ENCODE measurements around the gene ARCN1. TPM values are rescaled to one million over a fixed set of nuclear protein-coding genes. Genes with fewer than 3 reads are reported as not detected.

Gene ARCN1
- total and polyA plus RNA-seq, 9 of the 15 experiments (the other 6 are each of a cell fraction or from before 2014, with no cell fraction given) = 30.0 to 224 (median 76.4) TPM

DNA sequence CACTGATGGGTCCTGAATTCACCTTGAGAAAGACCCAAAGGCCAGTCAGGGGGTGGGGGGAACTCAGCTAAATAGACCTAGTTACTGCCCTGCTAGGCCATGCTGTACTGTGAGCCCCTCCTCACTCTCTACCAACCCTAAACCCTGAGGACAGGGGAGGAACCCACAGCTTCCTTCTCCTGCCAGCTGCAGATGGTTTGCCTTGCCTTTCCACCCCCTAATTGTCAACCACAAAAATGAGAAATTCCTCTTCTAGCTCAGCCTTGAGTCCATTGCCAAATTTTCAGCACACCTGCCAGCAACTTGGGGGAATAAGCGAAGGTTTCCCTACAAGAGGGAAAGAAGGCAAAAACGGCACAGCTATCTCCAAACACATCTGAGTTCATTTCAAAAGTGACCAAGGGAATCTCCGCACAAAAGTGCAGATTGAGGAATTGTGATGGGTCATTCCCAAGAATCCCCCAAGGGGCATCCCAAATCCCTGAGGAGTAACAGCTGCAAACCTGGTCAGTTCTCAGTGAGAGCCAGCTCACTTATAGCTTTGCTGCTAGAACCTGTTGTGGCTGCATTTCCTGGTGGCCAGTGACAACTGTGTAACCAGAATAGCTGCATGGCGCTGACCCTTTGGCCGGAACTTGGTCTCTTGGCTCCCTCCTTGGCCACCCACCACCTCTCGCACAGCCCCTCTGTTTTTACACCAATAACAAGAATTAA lies 47.3 kb upstream of the ARCN1 start:
- no peak overlapping the region for H3K9ac ChIP-seq (ENCODE audit: insufficient read depth in 1 of 2, low read depth in 2 of 2, low read length in 2 of 2)
- intact Hi-C loops (cut with micrococcal nuclease) (no loop called here), in situ Hi-C loops (cut with MboI) (no loop called here)
- H3K4me3 ChIP-seq = no peak overlapping the region
- no peaks in the 10 kb centered on the region for H3K79me2 ChIP-seq (ENCODE audit: control insufficient read depth, insufficient read depth, low read length)
- no peaks in the 10 kb centered on the region for H3K9me1 ChIP-seq (ENCODE audit: control insufficient read depth, insufficient read depth, low read length)
- POLR2A ChIA-PET = interaction anchor here (0.6 to 1.2 kb wide), 4 partner anchors 16 to 460 kb away, joined by 3 to 4 read pairs (median 4); no protein-coding TSS in a partner anchor
- H3K4me2 ChIP-seq (ENCODE audit: insufficient read depth, low read length) = no peak overlapping the region
- ATAC-seq (no peak), FAIRE-seq (no peak), DNase-seq (ENCODE audit: extremely low read depth in 1 of 4, low spot score in 3 of 4) (no peak)
- H3K27me3 ChIP-seq (ENCODE audit: control insufficient read depth in 2 of 2, insufficient read depth in 2 of 2, low read length in 2 of 2) = no peaks in the 10 kb centered on the region
- no TSS peak for BruUV-seq (replicated peaks)
- H2AFZ ChIP-seq (ENCODE audit: low read depth, low read length) = no peak overlapping the region
- no peaks in the 10 kb centered on the region; the same call in 1 of the 2 replicates for H4K20me1 ChIP-seq (replicated peaks; ENCODE audit: control insufficient read depth, insufficient read depth, low read length)
- no peak overlapping the region for H3K27ac ChIP-seq (ENCODE audit: extremely low read depth, low read depth, low read length)
- H3K9me3 ChIP-seq (replicated peaks; ENCODE audit: control insufficient read depth, insufficient read depth, low read depth, low read length) = no peaks in the 10 kb centered on the region
- H3K4me1 ChIP-seq (replicated peaks in 1 of 2; ENCODE audit: control insufficient read depth in 2 of 2, insufficient read depth in 2 of 2, low read length in 2 of 2) = peaks cover 5 to 10% of the 10 kb centered on the region in 2 experiments; a peak in 3 of 5 replicates
- 96% methylated on average over 6 of the region's 6 CpGs for WGBS (ENCODE audit: insufficient coverage, low coverage, missing lambda C conversion rate)
- no peak for TF ChIP-seq TAF9B (IDR thresholded peaks at IDR 0.05; ENCODE audit: partially characterized antibody)
- TF ChIP-seq HES1 (IDR thresholded peaks at IDR 0.05; ENCODE audit: low read depth) = no peak
- 0 out of 2 replicates have a peak, but pooled peaks have one; percentile 25 for TF ChIP-seq POLR2A (conservative IDR thresholded peaks at IDR 0.05)
- TF ChIP-seq, protein P1, sequence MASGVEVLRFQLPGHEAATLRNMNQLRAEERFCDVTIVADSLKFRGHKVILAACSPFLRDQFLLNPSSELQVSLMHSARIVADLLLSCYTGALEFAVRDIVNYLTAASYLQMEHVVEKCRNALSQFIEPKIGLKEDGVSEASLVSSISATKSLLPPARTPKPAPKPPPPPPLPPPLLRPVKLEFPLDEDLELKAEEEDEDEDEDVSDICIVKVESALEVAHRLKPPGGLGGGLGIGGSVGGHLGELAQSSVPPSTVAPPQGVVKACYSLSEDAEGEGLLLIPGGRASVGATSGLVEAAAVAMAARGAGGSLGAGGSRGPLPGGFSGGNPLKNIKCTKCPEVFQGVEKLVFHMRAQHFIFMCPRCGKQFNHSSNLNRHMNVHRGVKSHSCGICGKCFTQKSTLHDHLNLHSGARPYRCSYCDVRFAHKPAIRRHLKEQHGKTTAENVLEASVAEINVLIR (CRISPR knock-in tag; IDR thresholded peaks at IDR 0.05) = no peak
- TF ChIP-seq ESRRB (CRISPR knock-in tag; IDR thresholded peaks at IDR 0.05; ENCODE audit: borderline replicate concordance) = no peak
- TF ChIP-seq SMAD4 (CRISPR knock-in tag; conservative IDR thresholded peaks at IDR 0.05) = no peak
- CTCF ChIA-PET (ENCODE audit: low intra/inter-chr PET ratio) = no interaction called here
- peaks cover 53% of the 10 kb centered on the region for H3K36me3 ChIP-seq (ENCODE audit: control insufficient read depth, insufficient read depth, low read length)

Measured in K562 (cell line).